Neural progenitor cell (in vitro differentiated cells): ENCODE data around the gene BIRC7.

Experiments
- EZH2 ChIP-seq: fragments of 200-600 bp; sonication (generic); IDR thresholded peaks from 2 replicates; pipeline ENCODE4 v1.6.1; 2017; ENCODE audit warnings: antibody characterized with exemption, mild to moderate bottlenecking, moderate library complexity
- TF ChIP-seq, protein P1 (sequence below): fragments of 200-600 bp; sonication (generic); IDR thresholded peaks from 2 replicates; pipeline ENCODE4 v1.5.1; 2017; ENCODE audit warnings: antibody characterized with exemption, mild to moderate bottlenecking

DNA sequence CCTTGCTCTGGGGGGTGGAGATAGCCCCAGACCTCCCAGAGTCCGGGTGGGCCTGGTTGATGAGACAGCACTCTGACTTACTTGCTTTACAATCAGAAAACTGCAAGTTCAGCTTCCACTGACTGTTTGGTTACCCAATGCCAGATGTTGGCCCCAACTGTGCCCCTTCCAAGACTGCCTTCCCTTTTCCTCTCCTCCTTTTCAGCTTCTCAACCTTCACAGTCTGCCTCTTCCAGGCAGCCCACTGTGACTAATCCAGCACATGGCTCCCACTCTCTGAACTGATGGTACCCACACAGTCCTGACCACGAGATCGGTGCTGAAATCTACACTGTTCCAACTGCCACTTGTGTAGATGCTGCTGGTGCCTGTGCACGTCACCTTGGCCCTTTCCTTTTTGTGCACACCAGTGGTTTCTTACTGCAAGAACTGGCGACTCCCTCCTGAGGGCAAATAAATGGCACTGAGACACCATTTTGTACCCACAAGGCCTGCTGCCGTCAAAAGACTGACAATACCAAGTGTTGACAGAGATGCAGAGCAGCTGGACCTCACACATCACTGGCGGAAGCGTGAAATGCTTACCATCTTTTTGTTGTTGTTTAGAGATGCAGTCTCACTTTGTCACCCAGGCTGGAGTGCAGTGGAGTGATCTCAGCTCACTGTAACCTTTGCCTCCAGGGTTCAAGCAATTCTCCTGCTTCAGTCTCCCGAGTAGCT is 35.1 kb downstream of the BIRC7 start:
- TF ChIP-seq, protein P1, sequence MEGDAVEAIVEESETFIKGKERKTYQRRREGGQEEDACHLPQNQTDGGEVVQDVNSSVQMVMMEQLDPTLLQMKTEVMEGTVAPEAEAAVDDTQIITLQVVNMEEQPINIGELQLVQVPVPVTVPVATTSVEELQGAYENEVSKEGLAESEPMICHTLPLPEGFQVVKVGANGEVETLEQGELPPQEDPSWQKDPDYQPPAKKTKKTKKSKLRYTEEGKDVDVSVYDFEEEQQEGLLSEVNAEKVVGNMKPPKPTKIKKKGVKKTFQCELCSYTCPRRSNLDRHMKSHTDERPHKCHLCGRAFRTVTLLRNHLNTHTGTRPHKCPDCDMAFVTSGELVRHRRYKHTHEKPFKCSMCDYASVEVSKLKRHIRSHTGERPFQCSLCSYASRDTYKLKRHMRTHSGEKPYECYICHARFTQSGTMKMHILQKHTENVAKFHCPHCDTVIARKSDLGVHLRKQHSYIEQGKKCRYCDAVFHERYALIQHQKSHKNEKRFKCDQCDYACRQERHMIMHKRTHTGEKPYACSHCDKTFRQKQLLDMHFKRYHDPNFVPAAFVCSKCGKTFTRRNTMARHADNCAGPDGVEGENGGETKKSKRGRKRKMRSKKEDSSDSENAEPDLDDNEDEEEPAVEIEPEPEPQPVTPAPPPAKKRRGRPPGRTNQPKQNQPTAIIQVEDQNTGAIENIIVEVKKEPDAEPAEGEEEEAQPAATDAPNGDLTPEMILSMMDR: no peak
- no peak for TF ChIP-seq EZH2
